OCI-LY1 (cell line): ENCODE results near the gene DLK1.

Experiments used
- H2AFZ ChIP-seq: fragments of 200-600 bp; sonication (generic), shearing (Covaris generic); 2 replicates; pipeline ENCODE4 v1.6.0; 2014; ENCODE audit warnings: antibody characterized with exemption, mild to moderate bottlenecking, low read length
- H3F3A ChIP-seq: fragments of 200-600 bp; sonication (generic), shearing (Covaris generic); 2 replicates; pipeline ENCODE4 v1.6.0; 2014; ENCODE audit warnings: mild to moderate bottlenecking, antibody characterized with exemption, low read length, moderate library complexity; ENCODE audit not compliant: insufficient read depth
- H3K27ac ChIP-seq: fragments of 200-600 bp; sonication (generic); 2 replicates; pipeline ENCODE4 v1.5.1; 2014; ENCODE audit warnings: low read length, mixed run types, mild to moderate bottlenecking, low read depth; ENCODE audit not compliant: poor library complexity, severe bottlenecking
- H3K27me3 ChIP-seq: fragments of 200-600 bp; sonication (generic); 2 replicates; pipeline ENCODE4 v1.6.0; 2014; ENCODE audit warnings: antibody characterized with exemption, mild to moderate bottlenecking, low read length, moderate library complexity; ENCODE audit not compliant: insufficient read depth
- H3K36me3 ChIP-seq: fragments of 200-600 bp; sonication (generic); 2 replicates; pipeline ENCODE4 v1.6.1; 2014; ENCODE audit warnings: mild to moderate bottlenecking, antibody characterized with exemption, low read length, moderate library complexity, mixed read lengths; ENCODE audit not compliant: insufficient read depth
- H3K4me1 ChIP-seq: fragments of 200-600 bp; sonication (generic); 2 replicates; pipeline ENCODE4 v1.5.1; 2014; ENCODE audit warnings: mild to moderate bottlenecking, low read length, moderate library complexity; ENCODE audit not compliant: insufficient read depth, severe bottlenecking
- H3K4me2 ChIP-seq: fragments of 200-600 bp; sonication (generic), shearing (Covaris generic); 2 replicates; pipeline ENCODE4 v1.6.1; 2014; ENCODE audit warnings: low read length
- H3K4me3 ChIP-seq: fragments of 200-600 bp; sonication (generic); 2 replicates; pipeline ENCODE4 v1.5.1; 2014; ENCODE audit warnings: low read length, low read depth, mild to moderate bottlenecking, mixed read lengths; ENCODE audit not compliant: poor library complexity, severe bottlenecking
- H3K79me2 ChIP-seq: fragments of 200-600 bp; shearing (Covaris generic); 2 replicates; pipeline ENCODE4 v1.6.1; 2016; ENCODE audit warnings: mixed run types, low read length, mixed read lengths; ENCODE audit not compliant: insufficient read depth
- H3K9ac ChIP-seq: fragments of 200-600 bp; sonication (generic), shearing (Covaris generic); 2 replicates; pipeline ENCODE4 v1.6.1; 2014; ENCODE audit warnings: mild to moderate bottlenecking, low read length, mixed read lengths
- H3K9me2 ChIP-seq: fragments of 200-600 bp; sonication (generic), shearing (Covaris generic); 2 replicates; pipeline ENCODE4 v1.6.1; 2014; ENCODE audit warnings: low read depth, mild to moderate bottlenecking, low read length, mixed read lengths
- H3K9me3 ChIP-seq: fragments of 200-600 bp; shearing (Covaris generic); 2 replicates; pipeline ENCODE4 v1.6.1; 2014; ENCODE audit warnings: low read length, mixed read lengths
- H4K20me1 ChIP-seq: fragments of 200-600 bp; sonication (generic), shearing (Covaris generic); 2 replicates; pipeline ENCODE4 v1.6.0; 2016; ENCODE audit warnings: mild to moderate bottlenecking, low read length; ENCODE audit not compliant: insufficient read depth
- CTCF ChIP-seq: fragments of 200-600 bp; sonication (generic), shearing (Covaris generic); IDR thresholded peaks from 2 replicates; pipeline ENCODE4 v1.5.1; 2017; ENCODE audit warnings: mild to moderate bottlenecking, antibody characterized with exemption, low read length, moderate library complexity, mixed read lengths
- EZH2 ChIP-seq: fragments of 200-600 bp; sonication (generic), shearing (Covaris generic); IDR thresholded peaks from 2 replicates; pipeline ENCODE4 v1.8.0; 2017; ENCODE audit warnings: borderline replicate concordance, mixed run types, mild to moderate bottlenecking, antibody characterized with exemption, low read length, moderate library complexity, mixed read lengths

Gene DLK1

DNA sequence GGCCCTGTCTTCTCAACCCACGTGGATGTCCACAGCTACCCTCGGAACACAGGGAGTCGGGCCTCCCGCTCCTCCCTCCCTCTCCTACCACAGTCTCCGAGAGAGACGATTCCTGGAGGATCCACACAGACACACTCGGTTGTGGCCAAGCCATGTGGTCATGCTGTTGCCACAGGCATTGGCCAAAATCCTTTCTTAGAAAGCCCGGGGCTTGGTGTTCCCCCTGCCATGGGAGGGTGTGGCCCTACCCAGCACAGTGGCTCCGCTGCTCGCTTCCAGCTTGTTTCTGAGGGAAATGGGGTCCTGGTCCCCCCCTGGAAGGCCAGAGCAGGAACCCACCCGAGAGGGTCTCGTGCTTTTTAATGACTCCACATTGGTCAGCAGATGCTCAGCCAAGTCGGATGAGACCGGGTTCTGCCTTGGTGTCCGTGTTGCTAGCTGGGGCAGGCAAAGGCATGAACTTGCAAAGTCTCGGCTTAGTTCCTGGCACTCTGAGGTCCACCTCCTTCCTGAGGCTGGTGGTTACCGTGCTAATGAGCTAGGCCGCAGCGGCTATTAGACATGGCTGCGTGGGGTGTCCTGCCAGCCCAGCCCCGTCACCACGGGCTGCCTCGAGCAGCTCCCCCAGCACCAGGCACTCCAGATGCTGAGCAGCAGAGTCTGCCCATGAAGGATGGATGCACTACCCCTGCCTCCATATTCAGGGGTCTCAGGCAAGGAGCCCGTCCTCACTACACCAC lies 52.4 kb downstream of the DLK1 start:
- Histone ChIP-seq H3K4me1 (no peaks in the 10 kb centered on the region), H3K36me3 (no peaks in the 10 kb centered on the region), H3K9ac (no peak overlapping the region), H3K27ac (no peak overlapping the region), H4K20me1 (no peaks in the 10 kb centered on the region), H3F3A (no peaks in the 10 kb centered on the region), H3K27me3 (peaks cover 6% of the 10 kb centered on the region; the same call in 1 of the 2 replicates), H3K4me3 (no peak overlapping the region), H3K9me2 (no peaks in the 10 kb centered on the region), H3K9me3 (no peaks in the 10 kb centered on the region), H3K4me2 (no peak overlapping the region), H3K79me2 (no peaks in the 10 kb centered on the region), H2AFZ (no peak overlapping the region)
- TF ChIP-seq CTCF (no peak), EZH2 (no peak)

DNA sequence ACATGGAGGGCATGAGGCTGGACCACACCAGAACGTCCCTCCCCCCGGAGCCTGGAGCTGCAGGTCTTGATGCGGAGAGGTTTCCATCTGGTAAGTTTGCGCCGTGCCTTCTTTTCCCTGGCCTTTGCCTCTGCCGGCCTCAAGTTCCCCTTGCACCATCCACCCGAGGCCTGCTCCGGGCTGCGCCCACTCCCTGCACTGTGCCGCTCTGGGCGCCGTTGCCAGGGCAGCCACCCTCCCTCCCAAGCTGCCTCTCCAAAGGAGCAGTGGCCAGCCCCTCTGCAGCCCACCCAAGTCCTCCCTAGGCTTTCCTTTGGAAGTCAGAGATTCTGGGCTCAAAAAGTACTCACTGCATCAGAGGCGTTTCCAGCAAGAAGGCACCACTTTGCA lies 53.0 kb downstream of the DLK1 start:
- Histone ChIP-seq H3K27me3 (peaks cover 6% of the 10 kb centered on the region; the same call in 1 of the 2 replicates), H3K27ac (no peak overlapping the region), H3K4me1 (no peaks in the 10 kb centered on the region), H3K4me3 (no peak overlapping the region), H3K4me2 (no peak overlapping the region), H3K36me3 (no peaks in the 10 kb centered on the region), H3K79me2 (no peaks in the 10 kb centered on the region), H2AFZ (no peak overlapping the region), H4K20me1 (no peaks in the 10 kb centered on the region), H3K9me2 (no peaks in the 10 kb centered on the region), H3K9ac (no peak overlapping the region), H3K9me3 (no peaks in the 10 kb centered on the region), H3F3A (no peaks in the 10 kb centered on the region)
- no peak for TF ChIP-seq EZH2

DNA sequence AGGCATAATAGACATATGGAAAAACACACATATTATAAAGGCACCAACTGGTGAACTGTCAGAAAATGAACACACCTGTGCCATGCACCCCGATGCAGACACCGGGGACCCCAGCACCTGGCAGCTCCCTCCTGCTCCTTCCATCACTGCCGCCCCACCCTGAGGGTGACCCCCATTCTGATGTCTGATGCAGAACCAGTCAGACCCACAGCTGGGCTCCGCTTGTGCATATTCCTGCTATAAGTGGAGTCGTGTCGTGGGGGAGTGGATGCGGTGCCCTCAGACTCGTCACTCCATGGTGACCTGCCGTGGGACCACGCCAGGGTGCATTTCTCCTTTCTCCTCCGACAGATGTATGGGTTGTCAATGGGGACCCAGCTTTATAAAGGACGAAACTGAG lies 53.6 kb downstream of the DLK1 start:
- H3K4me3 ChIP-seq = no peak overlapping the region
- H3K9me3 ChIP-seq = no peaks in the 10 kb centered on the region
- no peak overlapping the region for H3K27ac ChIP-seq
- H3F3A ChIP-seq = no peaks in the 10 kb centered on the region
- no peak overlapping the region for H3K9ac ChIP-seq
- no peak overlapping the region for H2AFZ ChIP-seq
- peaks cover 1% of the 10 kb centered on the region; the same call in 1 of the 2 replicates for H3K27me3 ChIP-seq
- H3K4me2 ChIP-seq = no peak overlapping the region
- no peaks in the 10 kb centered on the region for H3K9me2 ChIP-seq
- H3K36me3 ChIP-seq = no peaks in the 10 kb centered on the region
- no peaks in the 10 kb centered on the region for H3K4me1 ChIP-seq
- H3K79me2 ChIP-seq = no peaks in the 10 kb centered on the region
- H4K20me1 ChIP-seq = no peaks in the 10 kb centered on the region
- TF ChIP-seq EZH2 = no peak
- TF ChIP-seq CTCF = no peak
